Measurements from ENCODE around the gene SUPT3H.

DNA sequence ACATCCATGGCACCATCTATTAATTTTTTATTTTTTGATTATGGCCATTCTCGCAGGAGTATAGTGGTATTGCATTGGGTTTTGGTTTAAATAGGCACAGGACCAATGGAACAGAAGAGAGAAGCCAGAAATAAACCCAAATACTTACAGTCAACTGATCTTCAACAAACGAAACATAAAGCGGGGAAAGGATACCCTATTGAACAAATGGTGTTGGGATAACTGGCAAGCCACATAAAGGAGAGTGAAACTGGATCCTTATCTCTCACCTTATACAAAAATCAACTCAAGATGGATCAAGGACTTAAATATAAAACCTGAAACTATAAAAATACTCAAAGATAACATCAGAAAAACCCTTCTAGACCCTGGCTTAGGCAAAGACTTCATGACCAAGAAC is 74.9 kb downstream of the SUPT3H start:
- TF ChIP-seq GATA3 (IDR thresholded peaks at IDR 0.05; ENCODE audit: low read depth, low read length) (no peak), GATA2 (IDR thresholded peaks at IDR 0.05; ENCODE audit: low read depth, low read length) (no peak)
